Dermis blood vessel endothelial cell (primary cell): ENCODE measurements around the gene CPNE1. TPM values are rescaled to one million over a fixed set of nuclear protein-coding genes. Genes with fewer than 3 reads are reported as not detected.

ENCODE experiments used
- DNase-seq: peaks from one replicate; pipeline ENCODE4 v3.0.0; 2010
- total RNA-seq: library from RNA; depleted of rRNA; stranded (reverse); fragments of >200 nt; gene quantifications from 2 replicates; pipeline ENCODE4 v1.2.3, GENCODE V29; 2014

Gene CPNE1
- total RNA-seq, 1 donor from 2014 or later = 159 TPM

GRCh38 chr20:35652641-35653429, 11.9 kb downstream of the CPNE1 start:
- no peak for DNase-seq

GRCh38 chr20:35651958-35652357, 12.7 kb downstream of the CPNE1 start:
- no peak for DNase-seq

GRCh38 chr20:35650632-35651031, 14.1 kb downstream of the CPNE1 start:
- DNase-seq = no peak

- peak; percentile 42 for DNase-seq
These were observed 15.9 kb downstream of the CPNE1 start for GRCh38 chr20:35648836-35649235.

- DNase-seq = no peak
These were observed 19.9 kb downstream of the CPNE1 start for GRCh38 chr20:35644806-35645205.

- no peak for DNase-seq
These were observed 21.7 kb downstream of the CPNE1 start for GRCh38 chr20:35643045-35643444.

GRCh38 chr20:35641743-35642142, 23.0 kb downstream of the CPNE1 start:
- DNase-seq = no peak

- no peak for DNase-seq
These were observed 24.0 kb downstream of the CPNE1 start for GRCh38 chr20:35640724-35641123.

GRCh38 chr20:35638751-35639150, 25.9 kb downstream of the CPNE1 start:
- no peak for DNase-seq

- DNase-seq = no peak
These were observed 27.4 kb downstream of the CPNE1 start for GRCh38 chr20:35637276-35637675.

GRCh38 chr20:35636095-35636494, 28.6 kb downstream of the CPNE1 start:
- no peak for DNase-seq

GRCh38 chr20:35635652-35636051, 29.0 kb downstream of the CPNE1 start:
- no peak for DNase-seq

- no peak for DNase-seq
These were observed 32.1 kb downstream of the CPNE1 start for GRCh38 chr20:35632539-35633115.

GRCh38 chr20:35630636-35631035, 34.1 kb downstream of the CPNE1 start:
- DNase-seq = no peak

- DNase-seq = no peak
These were observed 35.1 kb downstream of the CPNE1 start for GRCh38 chr20:35629427-35630145.

GRCh38 chr20:35627121-35627520, 37.6 kb downstream of the CPNE1 start:
- DNase-seq = no peak

GRCh38 chr20:35626386-35627001, 38.2 kb downstream of the CPNE1 start:
- DNase-seq = no peak

GRCh38 chr20:35625584-35626385, 38.9 kb downstream of the CPNE1 start:
- no peak for DNase-seq

- DNase-seq = peak; percentile 9
These were observed 43.1 kb downstream of the CPNE1 start for GRCh38 chr20:35621560-35621946.

GRCh38 chr20:35620818-35621559, 43.7 kb downstream of the CPNE1 start:
- no peak for DNase-seq

GRCh38 chr20:35619196-35620095, 45.3 kb downstream of the CPNE1 start:
- DNase-seq = peak; percentile 86
